ENCODE results near the gene LIMCH1. TPM values are rescaled to one million over a fixed set of nuclear protein-coding genes. Genes with fewer than 3 reads are reported as not detected.

LIMCH1 gene
- total and polyA plus RNA-seq, 2 experiments from 2014 or later: 10.6 to 13.3 TPM

GRCh38 chr4:41656572-41657520 lies 118.9 kb downstream of the LIMCH1 start:
- Histone ChIP-seq H3K36me3 (replicated peaks; ENCODE audit: insufficient read depth, low read depth) (no peaks in the 10 kb centered on the region), H3K4me1 (ENCODE audit: insufficient read depth) (peaks cover 6% of the 10 kb centered on the region), H2AFZ (no peak overlapping the region), H3K9me2 (replicated peaks; ENCODE audit: insufficient read depth) (no peaks in the 10 kb centered on the region), H4K20me1 (ENCODE audit: insufficient read depth, poor library complexity, severe bottlenecking) (no peaks in the 10 kb centered on the region), H3K4me2 (no peak overlapping the region), H3K9me3 (ENCODE audit: low read depth) (no peaks in the 10 kb centered on the region), H3K27ac (no peak overlapping the region), H3K79me2 (no peaks in the 10 kb centered on the region), H3K4me3 (no peak overlapping the region), H3K27me3 (no peaks in the 10 kb centered on the region)
- TF ChIP-seq EZH2phosphoT487 (IDR thresholded peaks at IDR 0.05; ENCODE audit: low read depth, severe bottlenecking, unreplicated experiment) (no peak), CTCF (IDR thresholded peaks at IDR 0.05; ENCODE audit: poor library complexity) (no peak), EZH2 (IDR thresholded peaks at IDR 0.05; ENCODE audit: borderline replicate concordance) (no peak)
- no peak for DNase-seq (ENCODE audit: low spot score)
- WGBS (ENCODE audit: low lambda C conversion rate, missing lambda C conversion rate): 75% methylated on average over 15 of the region's 15 CpGs

GRCh38 chr4:41657561-41657960 lies 119.6 kb downstream of the LIMCH1 start:
- Histone ChIP-seq H3K4me2 (no peak overlapping the region), H4K20me1 (ENCODE audit: insufficient read depth, poor library complexity, severe bottlenecking) (no peaks in the 10 kb centered on the region), H3K36me3 (replicated peaks; ENCODE audit: insufficient read depth, low read depth) (no peaks in the 10 kb centered on the region), H3K79me2 (no peaks in the 10 kb centered on the region), H3K27me3 (no peaks in the 10 kb centered on the region), H3K4me3 (no peak overlapping the region), H3K9me3 (ENCODE audit: low read depth) (no peaks in the 10 kb centered on the region), H3K27ac (no peak overlapping the region), H3K9me2 (replicated peaks; ENCODE audit: insufficient read depth) (no peaks in the 10 kb centered on the region), H3K4me1 (ENCODE audit: insufficient read depth) (peaks cover 6% of the 10 kb centered on the region), H2AFZ (no peak overlapping the region)
- DNase-seq (ENCODE audit: low spot score): no peak
- TF ChIP-seq EZH2 (IDR thresholded peaks at IDR 0.05; ENCODE audit: borderline replicate concordance): no peak
- TF ChIP-seq CTCF (IDR thresholded peaks at IDR 0.05; ENCODE audit: poor library complexity): no peak
- no peak for TF ChIP-seq EZH2phosphoT487 (IDR thresholded peaks at IDR 0.05; ENCODE audit: low read depth, severe bottlenecking, unreplicated experiment)
- 59% methylated on average over 4 of the region's 4 CpGs for WGBS (ENCODE audit: low lambda C conversion rate, missing lambda C conversion rate)

GRCh38 chr4:41658163-41658562 lies 120.2 kb downstream of the LIMCH1 start:
- H4K20me1 ChIP-seq (ENCODE audit: insufficient read depth, poor library complexity, severe bottlenecking): no peaks in the 10 kb centered on the region
- H3K9me3 ChIP-seq (ENCODE audit: low read depth): no peaks in the 10 kb centered on the region
- DNase-seq (ENCODE audit: low spot score): no peak
- H3K4me1 ChIP-seq (ENCODE audit: insufficient read depth): peaks cover 6% of the 10 kb centered on the region
- no peak for TF ChIP-seq EZH2 (IDR thresholded peaks at IDR 0.05; ENCODE audit: borderline replicate concordance)
- TF ChIP-seq CTCF (IDR thresholded peaks at IDR 0.05; ENCODE audit: poor library complexity): no peak
- TF ChIP-seq EZH2phosphoT487 (IDR thresholded peaks at IDR 0.05; ENCODE audit: low read depth, severe bottlenecking, unreplicated experiment): no peak
- H2AFZ ChIP-seq: no peak overlapping the region
- 51% methylated on average over 4 of the region's 4 CpGs for WGBS (ENCODE audit: low lambda C conversion rate, missing lambda C conversion rate)
- H3K27ac ChIP-seq: no peak overlapping the region
- H3K4me2 ChIP-seq: no peak overlapping the region
- no peaks in the 10 kb centered on the region for H3K79me2 ChIP-seq
- no peaks in the 10 kb centered on the region for H3K36me3 ChIP-seq (replicated peaks; ENCODE audit: insufficient read depth, low read depth)
- no peak overlapping the region for H3K4me3 ChIP-seq
- H3K9me2 ChIP-seq (replicated peaks; ENCODE audit: insufficient read depth): no peaks in the 10 kb centered on the region
- H3K27me3 ChIP-seq: no peaks in the 10 kb centered on the region

Data from hepatocyte (in vitro differentiated cells).